HEK293 (cell line): ENCODE results near the gene TPD52L1.

Experiments
- CTCF ChIA-PET: fragments of 350-600 bp; formaldehyde crosslinking; extraction: SDS; loops from one replicate; lab custom pipeline; 2021; ENCODE audit warnings: antibody characterized with exemption; lab: Yijun Ruan, JAX
- POLR2A ChIA-PET: fragments of 300-600 bp; formaldehyde crosslinking; extraction: SDS; loops from one replicate; lab custom pipeline; 2020; ENCODE audit warnings: antibody characterized with exemption, inconsistent platforms; lab: Yijun Ruan, JAX
- H3K27ac ChIP-seq: fragments of 200-500 bp; sonication (Bioruptor generic); 2 replicates; pipeline ENCODE4 v1.5.1; 2014; ENCODE audit warnings: low read depth, low read length, control low read depth, inconsistent platforms; ENCODE audit errors: extremely low read depth
- H3K36me3 ChIP-seq, 2 experiments: fragments of 200-500 bp in 1 of 2; sonication (Bioruptor generic) in 1 of 2; 1 replicate in 1 of 2; 2 replicates in 1 of 2; pipeline ENCODE4 v1.5.1; 2014 to 2017; ENCODE audit warnings: inconsistent platforms in 2 of 2, low read length in 2 of 2; ENCODE audit not compliant: control insufficient read depth in 2 of 2, insufficient read depth in 1 of 2
- H3K4me1 ChIP-seq: fragments of 200-500 bp; sonication (Bioruptor generic); 2 replicates; pipeline ENCODE4 v1.5.1; 2014; ENCODE audit warnings: mild to moderate bottlenecking, low read length, inconsistent platforms; ENCODE audit not compliant: control insufficient read depth, insufficient read depth
- H3K4me3 ChIP-seq: 2 replicates; pipeline ENCODE4 v1.5.1; 2011; ENCODE audit warnings: low read depth, mild to moderate bottlenecking, control low read depth, low read length, moderate library complexity
- H3K9me3 ChIP-seq: fragments of 200-500 bp; sonication (Bioruptor generic); 2 replicates; pipeline ENCODE4 v1.5.1; 2014; ENCODE audit warnings: low read depth, low read length, inconsistent platforms; ENCODE audit not compliant: control insufficient read depth, insufficient read depth
- GLI4 ChIP-seq: fragments of 450-650 bp; formaldehyde crosslinking; IDR thresholded peaks from 2 replicates; pipeline ENCODE4 v1.5.1; 2016; ENCODE audit warnings: missing biosample characterization, missing genetic modification characterization
- PRDM10 ChIP-seq: fragments of 450-650 bp; formaldehyde crosslinking; IDR thresholded peaks from 2 replicates; pipeline ENCODE4 v1.5.1; 2016; ENCODE audit warnings: missing biosample characterization, missing genetic modification characterization
- PRDM4 ChIP-seq: fragments of 450-650 bp; formaldehyde crosslinking; IDR thresholded peaks from 2 replicates; pipeline ENCODE4 v1.5.1; 2017; ENCODE audit warnings: missing biosample characterization, missing genetic modification characterization
- TRIM28 ChIP-seq: IDR thresholded peaks from 2 replicates; pipeline ENCODE4 v1.6.1; 2011; ENCODE audit warnings: low read length, control low read depth, borderline replicate concordance
- WT1 ChIP-seq: fragments of 450-650 bp; formaldehyde crosslinking; IDR thresholded peaks from 2 replicates; pipeline ENCODE4 v1.5.1; 2016; ENCODE audit warnings: missing biosample characterization, missing genetic modification characterization
- ZNF157 ChIP-seq: fragments of 450-650 bp; formaldehyde crosslinking; IDR thresholded peaks from 2 replicates; pipeline ENCODE4 v1.5.1; 2016; ENCODE audit warnings: missing biosample characterization, missing genetic modification characterization
- ZNF19 ChIP-seq: fragments of 450-650 bp; formaldehyde crosslinking; IDR thresholded peaks from 2 replicates; pipeline ENCODE4; 2016; ENCODE audit warnings: missing biosample characterization, missing genetic modification characterization, low read depth
- ZNF214 ChIP-seq: fragments of 450-650 bp; formaldehyde crosslinking; IDR thresholded peaks from 2 replicates; pipeline ENCODE4 v1.5.1; 2017; ENCODE audit warnings: missing biosample characterization, mild to moderate bottlenecking, missing genetic modification characterization, borderline replicate concordance
- ZNF580 ChIP-seq: fragments of 450-650 bp; formaldehyde crosslinking; IDR thresholded peaks from 2 replicates; pipeline ENCODE4 v1.5.1; 2016; ENCODE audit warnings: missing biosample characterization, missing genetic modification characterization
- ZNF624 ChIP-seq: fragments of 450-650 bp; formaldehyde crosslinking; IDR thresholded peaks from 2 replicates; pipeline ENCODE4 v1.5.1; 2017; ENCODE audit warnings: missing biosample characterization, missing genetic modification characterization
- ZNF629 ChIP-seq: fragments of 450-650 bp; formaldehyde crosslinking; IDR thresholded peaks from 2 replicates; pipeline ENCODE4 v1.5.1; 2017; ENCODE audit warnings: missing biosample characterization, missing genetic modification characterization
- ZNF692 ChIP-seq: fragments of 450-650 bp; formaldehyde crosslinking; IDR thresholded peaks from 2 replicates; pipeline ENCODE4 v1.5.1; 2016; ENCODE audit warnings: missing biosample characterization, missing genetic modification characterization

TPD52L1 gene

GRCh38 chr6:125170376-125170775 is 16.8 kb downstream of the TPD52L1 start (continued):
- TF ChIP-seq WT1 (tag by site-specific recombination), result no peak
- TF ChIP-seq ZNF580 (tag by site-specific recombination), result peak; percentile 45; the same call in 1 of the 2 replicates
- no peak for TF ChIP-seq ZNF624 (tag by site-specific recombination)
- peak; percentile 49; the same call in 1 of the 2 replicates for TF ChIP-seq ZNF692 (tag by site-specific recombination)
- 0 out of 2 replicates have a peak, but pooled peaks have one; percentile 7 for TF ChIP-seq PRDM4 (tag by site-specific recombination)
- TF ChIP-seq GLI4 (tag by site-specific recombination), result no peak

GRCh38 chr6:125173341-125174095 is 19.9 kb downstream of the TPD52L1 start:
- TF ChIP-seq ZNF214 (tag by site-specific recombination), result no peak
- TF ChIP-seq, all 188 proteins: peak for 0
- no peak overlapping the region for H3K27ac ChIP-seq
- no peaks in the 10 kb centered on the region for H3K9me3 ChIP-seq
- CTCF ChIA-PET, result interaction anchor here (0.5 to 0.7 kb wide), 2 partner anchors 26 to 68 kb away, joined by 4 to 8 read pairs; no protein-coding TSS in a partner anchor
- no peaks in the 10 kb centered on the region for H3K4me1 ChIP-seq
- no peaks in the 10 kb centered on the region for H3K36me3 ChIP-seq
- no peak overlapping the region for H3K4me3 ChIP-seq
- POLR2A ChIA-PET, result no interaction called here

- H3K9me3 ChIP-seq, result no peaks in the 10 kb centered on the region
- CTCF ChIA-PET, result interaction anchor here (0.5 to 4.1 kb wide), 4 partner anchors 13 to 33 kb away, joined by 3 to 18 read pairs (median 4); no protein-coding TSS in a partner anchor
- TF ChIP-seq TRIM28, result 0 out of 2 replicates have a peak, but pooled peaks have one; percentile 67
- TF ChIP-seq ZNF157 (tag by site-specific recombination), result no peak
- TF ChIP-seq ZNF629 (tag by site-specific recombination), result no peak
- TF ChIP-seq, all 188 proteins: peak for 1
- no peaks in the 10 kb centered on the region for H3K36me3 ChIP-seq
- POLR2A ChIA-PET, result interaction anchor here (0.6 kb wide), 1 partner anchor 18 kb away, joined by 4 read pairs; no protein-coding TSS in a partner anchor
- no peak overlapping the region for H3K4me3 ChIP-seq
- H3K27ac ChIP-seq, result no peak overlapping the region
- H3K4me1 ChIP-seq, result no peaks in the 10 kb centered on the region
These were observed 21.1 kb downstream of the TPD52L1 start for GRCh38 chr6:125174626-125175025.

- POLR2A ChIA-PET, result no interaction called here
These were observed 22.0 kb downstream of the TPD52L1 start for GRCh38 chr6:125175466-125176048.

More at GRCh38 chr6:125175466-125176048, 22.0 kb downstream of the TPD52L1 start:
- no peaks in the 10 kb centered on the region for H3K4me1 ChIP-seq
- no peak for TF ChIP-seq ZNF19
- peak; percentile 59 for TF ChIP-seq PRDM10
- no peaks in the 10 kb centered on the region for H3K9me3 ChIP-seq
- CTCF ChIA-PET, result interaction anchor here (0.8 to 4.1 kb wide), 6 partner anchors 13 to 305 kb away, joined by 3 to 18 read pairs (median 4); partner anchors contain the start of gene TPD52L1
- no peak overlapping the region for H3K27ac ChIP-seq
- H3K4me3 ChIP-seq, result no peak overlapping the region
- no peaks in the 10 kb centered on the region for H3K36me3 ChIP-seq
